ENCODE measurements around the gene RBM12.
A peak's percentile ranks its signal among the peaks of the same experiment; 100 is the strongest.

The RBM12 gene

GRCh38 chr20:35636095-35636494 lies 28.6 kb downstream of the RBM12 start:
- Histone ChIP-seq H3K9me3 (ENCODE audit: control insufficient read depth, insufficient read depth, low read depth, low read length) (no peaks in the 10 kb centered on the region), H3K4me1 (ENCODE audit: control insufficient read depth, insufficient read depth, low read length) (no peaks in the 10 kb centered on the region), H3K4me3 (ENCODE audit: low read depth, low read length) (no peak overlapping the region), H3K27ac (ENCODE audit: extremely low read depth, low read depth, low read length) (no peak overlapping the region; the same call in 1 of the 2 replicates), H3K36me3 (ENCODE audit: control insufficient read depth in 2 of 2, insufficient read depth in 1 of 2, low read length in 2 of 2) (peaks cover 0 to 18% of the 10 kb centered on the region in 2 experiments; a peak in 1 of 3 replicates)
- ChIA-PET CTCF (interaction anchor here (0.5 to 3.2 kb wide), 2 partner anchors 16 to 57 kb away, joined by 4 to 16 read pairs; no protein-coding TSS in a partner anchor), POLR2A (interaction anchor here (0.6 to 0.8 kb wide), 2 partner anchors 20 to 960 kb away, joined by 3 read pairs; partner anchors contain the start of gene SPAG4)
- TF ChIP-seq ZNF670 (tag by site-specific recombination; IDR thresholded peaks at IDR 0.05; ENCODE audit: low read depth): no peak
- TF ChIP-seq ZNF510 (tag by site-specific recombination; IDR thresholded peaks at IDR 0.05; ENCODE audit: insufficient replicate concordance): no peak
- TF ChIP-seq ZNF114 (tag by site-specific recombination; IDR thresholded peaks at IDR 0.05): no peak
- no peak for TF ChIP-seq ZNF548 (tag by site-specific recombination; IDR thresholded peaks at IDR 0.05)
- no peak for TF ChIP-seq ZBTB10 (tag by site-specific recombination; IDR thresholded peaks at IDR 0.05)
- no peak for TF ChIP-seq ZFP3 (tag by site-specific recombination; IDR thresholded peaks at IDR 0.05; ENCODE audit: low read depth)
- peak; percentile 20; the same call in 1 of the 2 replicates for TF ChIP-seq FEZF1 (tag by site-specific recombination; IDR thresholded peaks at IDR 0.05)

DNA sequence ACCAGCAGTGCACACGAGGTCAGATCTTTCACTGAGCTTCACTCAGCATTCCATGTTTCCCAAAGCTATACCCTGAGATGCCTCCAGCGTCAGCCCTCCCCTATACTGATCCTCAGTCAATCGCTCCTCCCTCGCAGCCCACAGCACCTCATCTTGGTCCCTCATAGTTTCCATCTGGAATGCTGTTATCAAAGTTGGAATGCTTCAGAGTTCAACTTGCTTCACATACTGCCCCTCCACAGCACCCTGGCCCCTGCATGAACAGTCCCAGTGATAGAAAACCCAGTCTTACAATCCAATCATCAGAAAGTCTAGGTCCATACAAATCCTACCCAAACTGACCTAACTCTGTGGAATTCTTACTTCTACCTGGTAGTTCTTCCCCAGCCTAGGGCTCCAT lies 29.0 kb downstream of the RBM12 start:
- TF ChIP-seq ZNF239 (tag by site-specific recombination; IDR thresholded peaks at IDR 0.05) (no peak), ZNF513 (tag by site-specific recombination; IDR thresholded peaks at IDR 0.05) (no peak), KLF8 (tag by site-specific recombination; IDR thresholded peaks at IDR 0.05) (no peak), ZNF501 (tag by site-specific recombination; IDR thresholded peaks at IDR 0.05) (no peak)
- TF ChIP-seq, protein P1, sequence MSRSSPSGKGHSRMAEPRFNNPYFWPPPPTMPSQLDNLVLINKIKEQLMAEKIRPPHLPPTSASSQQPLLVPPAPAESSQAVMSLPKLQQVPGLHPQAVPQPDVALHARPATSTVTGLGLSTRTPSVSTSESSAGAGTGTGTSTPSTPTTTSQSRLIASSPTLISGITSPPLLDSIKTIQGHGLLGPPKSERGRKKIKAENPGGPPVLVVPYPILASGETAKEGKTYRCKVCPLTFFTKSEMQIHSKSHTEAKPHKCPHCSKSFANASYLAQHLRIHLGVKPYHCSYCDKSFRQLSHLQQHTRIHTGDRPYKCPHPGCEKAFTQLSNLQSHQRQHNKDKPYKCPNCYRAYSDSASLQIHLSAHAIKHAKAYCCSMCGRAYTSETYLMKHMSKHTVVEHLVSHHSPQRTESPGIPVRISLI (tag by site-specific recombination; IDR thresholded peaks at IDR 0.05): no peak
- Histone ChIP-seq H3K9me3 (ENCODE audit: control insufficient read depth, insufficient read depth, low read depth, low read length) (no peaks in the 10 kb centered on the region), H3K4me3 (ENCODE audit: low read depth, low read length) (no peak overlapping the region), H3K36me3 (ENCODE audit: control insufficient read depth in 2 of 2, insufficient read depth in 1 of 2, low read length in 2 of 2) (peaks cover 0 to 22% of the 10 kb centered on the region in 2 experiments; a peak in 1 of 3 replicates), H3K4me1 (ENCODE audit: control insufficient read depth, insufficient read depth, low read length) (no peaks in the 10 kb centered on the region), H3K27ac (ENCODE audit: extremely low read depth, low read depth, low read length) (no peak overlapping the region)
- ChIA-PET CTCF (interaction anchor here (0.5 kb wide), 1 partner anchor 57 kb away, joined by 4 read pairs; no protein-coding TSS in a partner anchor), POLR2A (interaction anchor here (0.6 kb wide), 1 partner anchor 960 kb away, joined by 3 read pairs; no protein-coding TSS in a partner anchor)

- H3K4me3 ChIP-seq (ENCODE audit: low read depth, low read length): no peak overlapping the region
- H3K27ac ChIP-seq (ENCODE audit: extremely low read depth, low read depth, low read length): no peak overlapping the region
- H3K36me3 ChIP-seq (ENCODE audit: control insufficient read depth in 2 of 2, insufficient read depth in 1 of 2, low read length in 2 of 2): peaks cover 8 to 49% of the 10 kb centered on the region in 2 experiments; a peak in 2 of 3 replicates
- no peaks in the 10 kb centered on the region for H3K9me3 ChIP-seq (ENCODE audit: control insufficient read depth, insufficient read depth, low read depth, low read length)
- TF ChIP-seq KLF17 (tag by site-specific recombination; IDR thresholded peaks at IDR 0.05) (no peak), ZNF18 (tag by site-specific recombination; IDR thresholded peaks at IDR 0.05) (no peak), KLF7 (tag by site-specific recombination; IDR thresholded peaks at IDR 0.05; ENCODE audit: borderline replicate concordance) (no peak)
- CTCF ChIA-PET: no interaction called here
- no peaks in the 10 kb centered on the region for H3K4me1 ChIP-seq (ENCODE audit: control insufficient read depth, insufficient read depth, low read length)
- POLR2A ChIA-PET: no interaction called here
Observed at GRCh38 chr20:35632539-35633115, 32.1 kb downstream of the RBM12 start.

All from HEK293 (cell line).